K562 (cell line): ENCODE measurements around the gene NCOA4. TPM values are rescaled to one million over a fixed set of nuclear protein-coding genes. Genes with fewer than 3 reads are reported as not detected.

Experiments used
- CREM ChIP-seq: IDR thresholded peaks from 2 replicates; pipeline ENCODE4 v1.6.1; 2014; ENCODE audit warnings: antibody characterized with exemption, low read depth
- HEY1 ChIP-seq: fragments of 250-450 bp; sonication (Bioruptor Pico); IDR thresholded peaks from 2 replicates; pipeline ENCODE4 v1.5.0; 2020; ENCODE audit warnings: mild to moderate bottlenecking, moderate library complexity, borderline replicate concordance
- MAFK ChIP-seq: IDR thresholded peaks from 2 replicates; pipeline ENCODE4 v1.6.1; 2011; ENCODE audit warnings: low read length, improper control_type of control experiment
- MTA3 ChIP-seq: fragments of 450-650 bp; formaldehyde crosslinking; IDR thresholded peaks from 2 replicates; pipeline ENCODE4 v1.6.1; 2017; ENCODE audit warnings: mild to moderate bottlenecking, borderline replicate concordance
- NBN ChIP-seq: fragments of 450-650 bp; IDR thresholded peaks from 2 replicates; pipeline ENCODE4 v1.6.1; 2016; ENCODE audit warnings: low read depth, mild to moderate bottlenecking
- NCOA4 ChIP-seq: fragments of 450-650 bp; IDR thresholded peaks from 2 replicates; pipeline ENCODE4 v1.6.1; 2018; ENCODE audit warnings: mild to moderate bottlenecking; ENCODE audit not compliant: partially characterized antibody
- NEUROD1 ChIP-seq: fragments of 150-350 bp; IDR thresholded peaks from 2 replicates; pipeline ENCODE4 v1.6.1; 2014; ENCODE audit warnings: borderline replicate concordance, low read length, low read depth; ENCODE audit not compliant: partially characterized antibody
- NR0B1 ChIP-seq: fragments of 450-650 bp; IDR thresholded peaks from one replicate; pipeline ENCODE4 v1.6.1; 2018; ENCODE audit warnings: mild to moderate bottlenecking, moderate library complexity; ENCODE audit not compliant: partially characterized antibody
- PCBP1 ChIP-seq: fragments of 200-400 bp; formaldehyde crosslinking; IDR thresholded peaks from 2 replicates; pipeline ENCODE4 v1.6.1; 2018; ENCODE audit warnings: mild to moderate bottlenecking, low read depth, low read length; ENCODE audit not compliant: poor library complexity, severe bottlenecking
- PPARD ChIP-seq: fragments of 250-450 bp; sonication (Bioruptor Pico); IDR thresholded peaks from 2 replicates; pipeline ENCODE4 v1.8.0; 2022; ENCODE audit warnings: inconsistent platforms, mild to moderate bottlenecking, moderate library complexity
- RHOXF2B ChIP-seq: fragments of 250-450 bp; sonication (Bioruptor Pico); conservative IDR thresholded peaks from 2 replicates; pipeline ENCODE4 v1.5.1; 2021
- RNF2 ChIP-seq: sonication (generic); IDR thresholded peaks from 2 replicates; pipeline ENCODE4 v1.6.1; 2016
- SMARCC2 ChIP-seq: fragments of 450-650 bp; IDR thresholded peaks from 2 replicates; pipeline ENCODE4 v1.6.1; 2017; ENCODE audit warnings: antibody characterized with exemption, moderate library complexity, mild to moderate bottlenecking, low read depth
- SNAPC5 ChIP-seq: fragments of 250-450 bp; sonication (Bioruptor Pico); IDR thresholded peaks from 2 replicates; pipeline ENCODE4 v1.8.0; 2021; ENCODE audit warnings: moderate library complexity, mild to moderate bottlenecking, inconsistent platforms
- THAP7 ChIP-seq: fragments of 250-450 bp; sonication (Bioruptor Pico); IDR thresholded peaks from 2 replicates; pipeline ENCODE4 v1.5.0; 2021
- UBTF ChIP-seq, 2 experiments: IDR thresholded peaks; 2 replicates each; pipeline ENCODE4 v1.6.1; 2012; ENCODE audit warnings: improper control_type of control experiment in 2 of 2, low read depth in 2 of 2, low read length in 2 of 2, borderline replicate concordance in 1 of 2
- ZBTB43 ChIP-seq: sonication (generic); formaldehyde crosslinking; IDR thresholded peaks from 2 replicates; pipeline ENCODE4 v1.8.0; 2023; ENCODE audit warnings: mild to moderate bottlenecking, missing genetic modification reagents
- ZKSCAN3 ChIP-seq: fragments of 250-450 bp; sonication (Bioruptor Pico); IDR thresholded peaks from 2 replicates; pipeline ENCODE4 v1.4.0; 2020
- ZNF124 ChIP-seq: sonication (generic); formaldehyde crosslinking; IDR thresholded peaks from 2 replicates; pipeline ENCODE4 v1.8.1; 2022; ENCODE audit warnings: missing genetic modification reagents
- ZNF445 ChIP-seq: fragments of 250-450 bp; sonication (Bioruptor Pico); IDR thresholded peaks from 2 replicates; pipeline ENCODE4 v1.4.0; 2020; ENCODE audit warnings: low read depth, mild to moderate bottlenecking, moderate library complexity
- polyA plus RNA-seq, 8 experiments: library from polyadenylated mRNA; depleted of rRNA in 4 of 8; stranded (reverse) in 5 of 8; unstranded in 3 of 8; fragments of >200 nt; fragmentation: Nextera tagmentation in 2 of 8; fragmentation: Illumina TruSeq in 1 of 8; extraction: Ambion mirVana in 2 of 8; extraction: Trizol in 1 of 8; gene quantifications; 2 replicates each; pipeline versions ENCODE4 v1.2.1 to v1.2.3, GENCODE V29; 2011 to 2014; ENCODE audit warnings: inconsistent platforms in 1 of 8, missing spikeins in 1 of 8
- total RNA-seq, 7 experiments: library from RNA; depleted of rRNA in 6 of 7; stranded (reverse); fragments of >200 nt in 6 of 7; fragmentation: Illumina TruSeq in 2 of 7; extraction: Trizol in 2 of 7; gene quantifications; 2 replicates each; pipeline versions ENCODE4 v1.2.1 to v1.2.3, GENCODE V29; 2011 to 2021; ENCODE audit warnings: low replicate concordance in 1 of 7

NCOA4 gene
- total and polyA plus RNA-seq, 9 of the 15 experiments (the other 6 are each of a cell fraction or from before 2014, with no cell fraction given): 89.8 to 283 (median 181) TPM

GRCh38 chr10:46018453-46019176 is 11.8 kb downstream of the NCOA4 start (continued):
- TF ChIP-seq THAP7: no peak
- no peak for TF ChIP-seq MAFK
- TF ChIP-seq ZNF445 (CRISPR knock-in tag): no peak
- TF ChIP-seq RHOXF2B (CRISPR knock-in tag): no peak
- peak; percentile 73; the same call in 1 of the 2 replicates for TF ChIP-seq NBN
- peak; percentile 69 for TF ChIP-seq RNF2
- TF ChIP-seq ZBTB43 (CRISPR knock-in tag): no peak
- no peak for TF ChIP-seq ZNF124 (CRISPR knock-in tag)
- TF ChIP-seq PPARD (CRISPR knock-in tag): no peak
- no peak for TF ChIP-seq HEY1 (CRISPR knock-in tag)
- TF ChIP-seq CREM: peak; percentile 57
- TF ChIP-seq MTA3: peak; percentile 44; the same call in 1 of the 2 replicates
- peak in 1 of 2 experiments; percentile 59; a peak in 1 of 4 replicates for TF ChIP-seq UBTF (IDR thresholded peaks at IDR 0.05; ENCODE audit: borderline replicate concordance in 1 of 2, low read depth in 2 of 2, low read length in 2 of 2)
- TF ChIP-seq SNAPC5 (CRISPR knock-in tag): no peak
- no peak for TF ChIP-seq NCOA4
- TF ChIP-seq NR0B1: no peak
- TF ChIP-seq SMARCC2: peak; percentile 90
- no peak for TF ChIP-seq PCBP1
- peak; percentile 66 for TF ChIP-seq NEUROD1
- TF ChIP-seq ZKSCAN3: no peak
